HG03064 (cell line): ENCODE data around the gene THADA.

Source experiments
- ATAC-seq: cut with Tn5 transposase; IDR thresholded peaks from one replicate; pipeline ENCODE4 v1.9.1; 2021; ENCODE audit warnings: low read depth; ENCODE audit not compliant: unreplicated experiment

The THADA gene

GRCh38 chr2:43184339-43184895, 411.4 kb downstream of the THADA start:
- ATAC-seq, result no peak

GRCh38 chr2:43183743-43184142, 412.1 kb downstream of the THADA start:
- no peak for ATAC-seq

GRCh38 chr2:43180897-43181296, 414.9 kb downstream of the THADA start:
- ATAC-seq, result no peak
